ENCODE results near the gene APPL1.

APPL1 gene

GRCh38 chr3:57227204-57227929 is at the start of gene APPL1:
TSS of gene APPL1 (plus strand) at chr3:57227729. CDS start at chr3:57227884, 155 bp downstream.
- Histone ChIP-seq H3K9ac (ENCODE audit: low read length) (peak within 1 kb of the TSS; percentile 85), H3K4me3 (ENCODE audit: low read length) (peak within 1 kb of the TSS; percentile 99), H3K4me1 (ENCODE audit: control insufficient read depth, insufficient read depth, low read length) (peaks cover 9% of the 10 kb centered on the region), H3K36me3 (ENCODE audit: control insufficient read depth, insufficient read depth, low read length) (no peaks in the 10 kb centered on the region), H3K9me3 (ENCODE audit: control insufficient read depth, low read length) (no peaks in the 10 kb centered on the region), H3K27me3 (ENCODE audit: control insufficient read depth, insufficient read depth, low read length) (no peaks in the 10 kb centered on the region)

DNA sequence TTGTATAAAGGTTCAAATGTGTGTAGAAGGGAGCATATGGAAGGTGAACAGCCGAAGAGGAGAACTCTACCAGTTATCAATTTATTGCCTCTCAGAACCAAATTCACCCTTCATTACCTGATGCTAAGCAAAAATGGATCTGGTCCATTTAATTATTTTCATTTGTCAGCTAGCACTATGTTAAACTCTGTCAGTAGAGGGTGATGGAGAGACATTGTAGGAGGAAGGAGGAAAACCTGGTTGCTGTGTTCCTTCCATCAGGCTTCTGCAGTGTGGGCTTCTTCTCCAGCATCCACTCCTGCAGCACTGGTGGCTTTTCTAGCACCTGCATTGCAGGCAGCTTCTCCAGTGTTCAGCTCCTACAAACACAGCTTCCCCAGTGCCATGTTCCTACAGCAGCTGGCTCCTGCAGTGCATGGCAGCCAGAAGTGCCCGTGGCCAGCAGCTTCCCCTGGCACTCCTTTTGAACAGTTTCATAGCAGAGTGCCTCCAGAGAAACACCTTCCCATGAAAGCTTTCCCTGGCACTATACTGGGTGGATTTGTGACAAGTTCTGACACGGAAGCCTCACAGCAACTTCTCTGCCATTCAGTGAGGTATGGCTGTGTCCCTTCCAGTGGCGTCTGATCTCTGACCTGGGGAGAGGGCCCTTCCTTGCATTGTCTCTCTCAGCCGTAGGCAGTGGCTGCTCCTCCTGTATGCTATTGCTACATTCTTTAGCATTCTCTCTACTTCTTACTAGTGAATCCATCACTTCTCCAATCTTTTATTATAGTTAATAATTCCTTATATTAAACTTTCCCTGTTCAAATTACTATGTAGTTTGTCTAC is 47.7 kb upstream of the APPL1 start:
- H3K4me3 ChIP-seq (ENCODE audit: low read length) = no peak overlapping the region
- H3K4me1 ChIP-seq (ENCODE audit: control insufficient read depth, insufficient read depth, low read length) = no peaks in the 10 kb centered on the region
- H3K36me3 ChIP-seq (ENCODE audit: control insufficient read depth, insufficient read depth, low read length) = no peaks in the 10 kb centered on the region
- H3K9me3 ChIP-seq (ENCODE audit: control insufficient read depth, low read length) = no peaks in the 10 kb centered on the region
- peaks cover 10% of the 10 kb centered on the region for H3K27me3 ChIP-seq (ENCODE audit: control insufficient read depth, insufficient read depth, low read length)
- no peak overlapping the region for H3K9ac ChIP-seq (ENCODE audit: low read length)

GRCh38 chr3:57184526-57184925 is 43.0 kb upstream of the APPL1 start:
- Histone ChIP-seq H3K9ac (ENCODE audit: low read length) (no peak overlapping the region), H3K9me3 (ENCODE audit: control insufficient read depth, low read length) (no peaks in the 10 kb centered on the region), H3K4me3 (ENCODE audit: low read length) (no peak overlapping the region), H3K36me3 (ENCODE audit: control insufficient read depth, insufficient read depth, low read length) (no peaks in the 10 kb centered on the region), H3K27me3 (ENCODE audit: control insufficient read depth, insufficient read depth, low read length) (peaks cover 5% of the 10 kb centered on the region), H3K4me1 (ENCODE audit: control insufficient read depth, insufficient read depth, low read length) (no peaks in the 10 kb centered on the region)

DNA sequence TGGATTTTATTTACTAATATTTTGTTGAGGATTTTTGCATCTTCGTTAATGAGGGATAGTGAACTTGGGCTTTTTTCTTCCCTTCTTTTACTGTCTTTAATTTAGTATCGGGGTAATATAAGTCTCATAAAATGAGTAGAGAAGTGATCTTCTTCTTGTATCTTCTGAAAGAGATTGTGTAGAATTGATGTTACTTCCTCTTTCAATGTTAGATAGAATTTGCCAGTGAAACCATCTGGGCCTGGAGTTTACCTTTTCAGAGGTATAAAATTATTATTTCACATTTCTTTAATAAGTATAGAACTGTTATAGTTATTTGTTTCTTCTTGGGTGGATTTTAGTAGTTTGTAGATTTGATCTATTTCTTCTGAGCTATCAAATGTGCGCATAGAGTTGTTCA is 35.5 kb upstream of the APPL1 start:
- no peaks in the 10 kb centered on the region for H3K9me3 ChIP-seq (ENCODE audit: control insufficient read depth, low read length)
- H3K4me3 ChIP-seq (ENCODE audit: low read length) = no peak overlapping the region
- H3K9ac ChIP-seq (ENCODE audit: low read length) = no peak overlapping the region
- no peaks in the 10 kb centered on the region for H3K4me1 ChIP-seq (ENCODE audit: control insufficient read depth, insufficient read depth, low read length)
- no peaks in the 10 kb centered on the region for H3K36me3 ChIP-seq (ENCODE audit: control insufficient read depth, insufficient read depth, low read length)
- H3K27me3 ChIP-seq (ENCODE audit: control insufficient read depth, insufficient read depth, low read length) = no peaks in the 10 kb centered on the region

GRCh38 chr3:57194641-57195040 is 32.9 kb upstream of the APPL1 start:
- Histone ChIP-seq H3K4me1 (ENCODE audit: control insufficient read depth, insufficient read depth, low read length) (no peaks in the 10 kb centered on the region), H3K27me3 (ENCODE audit: control insufficient read depth, insufficient read depth, low read length) (no peaks in the 10 kb centered on the region), H3K9me3 (ENCODE audit: control insufficient read depth, low read length) (no peaks in the 10 kb centered on the region), H3K36me3 (ENCODE audit: control insufficient read depth, insufficient read depth, low read length) (no peaks in the 10 kb centered on the region), H3K4me3 (ENCODE audit: low read length) (no peak overlapping the region), H3K9ac (ENCODE audit: low read length) (no peak overlapping the region)

GRCh38 chr3:57199895-57200297 is 27.6 kb upstream of the APPL1 start, which contains the start of gene HESX1:
TSS of gene HESX1 (minus strand) at chr3:57199978. CDS start at chr3:57199918, 60 bp downstream.
- no peaks in the 10 kb centered on the region for H3K36me3 ChIP-seq (ENCODE audit: control insufficient read depth, insufficient read depth, low read length)
- H3K9me3 ChIP-seq (ENCODE audit: control insufficient read depth, low read length) = no peaks in the 10 kb centered on the region
- no peak within 1 kb of the TSS for H3K4me3 ChIP-seq (ENCODE audit: low read length)
- H3K27me3 ChIP-seq (ENCODE audit: control insufficient read depth, insufficient read depth, low read length) = no peaks in the 10 kb centered on the region
- no peak within 1 kb of the TSS for H3K9ac ChIP-seq (ENCODE audit: low read length)
- H3K4me1 ChIP-seq (ENCODE audit: control insufficient read depth, insufficient read depth, low read length) = no peaks in the 10 kb centered on the region

- H3K4me3 ChIP-seq (ENCODE audit: low read length) = no peak overlapping the region
- H3K36me3 ChIP-seq (ENCODE audit: control insufficient read depth, insufficient read depth, low read length) = no peaks in the 10 kb centered on the region
- H3K9ac ChIP-seq (ENCODE audit: low read length) = no peak overlapping the region
- no peaks in the 10 kb centered on the region for H3K9me3 ChIP-seq (ENCODE audit: control insufficient read depth, low read length)
- no peaks in the 10 kb centered on the region for H3K4me1 ChIP-seq (ENCODE audit: control insufficient read depth, insufficient read depth, low read length)
- no peaks in the 10 kb centered on the region for H3K27me3 ChIP-seq (ENCODE audit: control insufficient read depth, insufficient read depth, low read length)
Observed at GRCh38 chr3:57206423-57206822, 21.1 kb upstream of the APPL1 start.

DNA sequence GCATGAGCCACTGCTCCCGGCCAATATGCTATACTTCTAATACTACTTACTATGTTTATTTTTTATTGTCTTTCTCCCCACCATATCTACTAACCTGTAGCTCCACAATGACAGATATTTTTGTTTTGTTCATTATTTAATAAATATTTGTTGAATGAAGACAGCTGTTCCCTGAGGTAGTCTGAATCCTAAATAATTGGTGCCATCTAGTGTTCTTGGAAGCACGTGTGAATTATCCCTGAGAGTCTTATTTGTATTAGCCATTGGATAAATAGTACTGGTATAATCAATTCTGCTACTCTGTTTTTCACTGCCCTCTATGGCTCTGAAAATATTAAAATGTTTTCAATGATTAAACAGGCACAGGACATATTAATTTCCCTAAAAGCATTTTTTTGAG is 5.6 kb upstream of the APPL1 start:
- Histone ChIP-seq H3K9me3 (ENCODE audit: control insufficient read depth, low read length) (no peaks in the 10 kb centered on the region), H3K4me3 (ENCODE audit: low read length) (no peak overlapping the region), H3K9ac (ENCODE audit: low read length) (no peak overlapping the region), H3K27me3 (ENCODE audit: control insufficient read depth, insufficient read depth, low read length) (no peaks in the 10 kb centered on the region), H3K4me1 (ENCODE audit: control insufficient read depth, insufficient read depth, low read length) (peaks cover 4% of the 10 kb centered on the region), H3K36me3 (ENCODE audit: control insufficient read depth, insufficient read depth, low read length) (no peaks in the 10 kb centered on the region)

- no peaks in the 10 kb centered on the region for H3K9me3 ChIP-seq (ENCODE audit: control insufficient read depth, low read length)
- no peaks in the 10 kb centered on the region for H3K36me3 ChIP-seq (ENCODE audit: control insufficient read depth, insufficient read depth, low read length)
- H3K4me3 ChIP-seq (ENCODE audit: low read length) = no peak overlapping the region
- H3K4me1 ChIP-seq (ENCODE audit: control insufficient read depth, insufficient read depth, low read length) = peaks cover 9% of the 10 kb centered on the region
- no peak overlapping the region for H3K9ac ChIP-seq (ENCODE audit: low read length)
- no peaks in the 10 kb centered on the region for H3K27me3 ChIP-seq (ENCODE audit: control insufficient read depth, insufficient read depth, low read length)
Observed at GRCh38 chr3:57224856-57225255, 2.7 kb upstream of the APPL1 start.

- no peaks in the 10 kb centered on the region for H3K36me3 ChIP-seq (ENCODE audit: control insufficient read depth, insufficient read depth, low read length)
- H3K4me3 ChIP-seq (ENCODE audit: low read length) = no peak overlapping the region
- H3K9me3 ChIP-seq (ENCODE audit: control insufficient read depth, low read length) = no peaks in the 10 kb centered on the region
- H3K27me3 ChIP-seq (ENCODE audit: control insufficient read depth, insufficient read depth, low read length) = no peaks in the 10 kb centered on the region
- peaks cover 9% of the 10 kb centered on the region for H3K4me1 ChIP-seq (ENCODE audit: control insufficient read depth, insufficient read depth, low read length)
- no peak overlapping the region for H3K9ac ChIP-seq (ENCODE audit: low read length)
Observed at GRCh38 chr3:57226176-57226575, 1.4 kb upstream of the APPL1 start.

GRCh38 chr3:57227930-57228751 is 612 bp downstream of the APPL1 start:
- Histone ChIP-seq H3K36me3 (ENCODE audit: control insufficient read depth, insufficient read depth, low read length) (no peaks in the 10 kb centered on the region), H3K27me3 (ENCODE audit: control insufficient read depth, insufficient read depth, low read length) (no peaks in the 10 kb centered on the region)

GRCh38 chr3:57230006-57230405 is 2.5 kb downstream of the APPL1 start:
- peaks cover 9% of the 10 kb centered on the region for H3K4me1 ChIP-seq (ENCODE audit: control insufficient read depth, insufficient read depth, low read length)
- no peaks in the 10 kb centered on the region for H3K36me3 ChIP-seq (ENCODE audit: control insufficient read depth, insufficient read depth, low read length)
- no peaks in the 10 kb centered on the region for H3K27me3 ChIP-seq (ENCODE audit: control insufficient read depth, insufficient read depth, low read length)
- no peak overlapping the region for H3K4me3 ChIP-seq (ENCODE audit: low read length)
- H3K9ac ChIP-seq (ENCODE audit: low read length) = no peak overlapping the region
- H3K9me3 ChIP-seq (ENCODE audit: control insufficient read depth, low read length) = no peaks in the 10 kb centered on the region

More at GRCh38 chr3:57227930-57228751, 612 bp downstream of the APPL1 start:
- H3K9ac ChIP-seq (ENCODE audit: low read length) = peak overlapping the region; percentile 85
- H3K4me1 ChIP-seq (ENCODE audit: control insufficient read depth, insufficient read depth, low read length) = peaks cover 9% of the 10 kb centered on the region
- peak overlapping the region; percentile 99 for H3K4me3 ChIP-seq (ENCODE audit: low read length)
- H3K9me3 ChIP-seq (ENCODE audit: control insufficient read depth, low read length) = no peaks in the 10 kb centered on the region
